Measurements from ENCODE around the gene WFIKKN1.

GRCh38 chr16:677316-678190 lies 46.8 kb downstream of the WFIKKN1 start:
- no peak for TF ChIP-seq CTCF (conservative IDR thresholded peaks at IDR 0.05; ENCODE audit: low read length)
- no peak for TF ChIP-seq EZH2phosphoT487 (IDR thresholded peaks at IDR 0.05; ENCODE audit: borderline replicate concordance, low read depth, low read length)
